HG03280 (cell line): ENCODE data around the gene TMEM245.
"Not testable (repeated sequence)": the region's sequence is repeated elsewhere in the genome, so short reads cannot be mapped to it uniquely, and the experiment has no call there.

Experiments used
- ATAC-seq: cut with Tn5 transposase; IDR thresholded peaks from one replicate; pipeline ENCODE4 v1.9.1; 2021; ENCODE audit warnings: mild to moderate bottlenecking, moderate library complexity; ENCODE audit not compliant: unreplicated experiment

The TMEM245 gene

GRCh38 chr9:109003116-109003515, 116.6 kb downstream of the TMEM245 start:
- no peak for ATAC-seq

GRCh38 chr9:109002141-109002540, 117.6 kb downstream of the TMEM245 start:
- ATAC-seq, result no peak

- no peak for ATAC-seq
Measured at GRCh38 chr9:109001275-109001676, 118.5 kb downstream of the TMEM245 start.

GRCh38 chr9:108997112-108997511, 122.6 kb downstream of the TMEM245 start:
- ATAC-seq, result no peak

GRCh38 chr9:108996643-108997042, 123.1 kb downstream of the TMEM245 start:
- ATAC-seq, result no peak

GRCh38 chr9:108994695-108995094, 125.1 kb downstream of the TMEM245 start:
- no peak for ATAC-seq

- ATAC-seq, result no peak
Measured at GRCh38 chr9:108991479-108991878, 128.3 kb downstream of the TMEM245 start.

GRCh38 chr9:108983885-108984284, 135.9 kb downstream of the TMEM245 start:
- no peak for ATAC-seq

- no peak for ATAC-seq
Measured at GRCh38 chr9:108980893-108981292, 138.9 kb downstream of the TMEM245 start.

- no peak for ATAC-seq
Measured at GRCh38 chr9:108978205-108978604, 141.5 kb downstream of the TMEM245 start.

- ATAC-seq, result no peak
Measured at GRCh38 chr9:108973895-108974294, 145.9 kb downstream of the TMEM245 start.

- no peak for ATAC-seq
Measured at GRCh38 chr9:108972626-108973209, 147.0 kb downstream of the TMEM245 start.

- no peak for ATAC-seq
Measured at GRCh38 chr9:108972186-108972585, 147.6 kb downstream of the TMEM245 start.

- ATAC-seq, result not testable (repeated sequence)
Measured at GRCh38 chr9:108971392-108971791, 148.4 kb downstream of the TMEM245 start.

- ATAC-seq, result no peak
Measured at GRCh38 chr9:108967916-108968315, 151.8 kb downstream of the TMEM245 start.
